Measurements from ENCODE around the gene TIMM8A. TPM values are rescaled to one million over a fixed set of nuclear protein-coding genes. Genes with fewer than 3 reads are reported as not detected.

Gene TIMM8A
- polyA plus RNA-seq, 2 of the 4 experiments (the other 2 are of a cell fraction) = 24.5 to 36.8 TPM

- CTCF ChIA-PET = no interaction called here
- ATAC-seq (no peak; a peak in 1 of 6 replicates), FAIRE-seq (no peak), DNase-seq (ENCODE audit: low read depth in 1 of 2, low spot score in 1 of 2) (no peak)
- POLR2A ChIA-PET = no interaction called here
- Histone ChIP-seq H3K4me1 (no peaks in the 10 kb centered on the region), H3K9me3 (no peaks in the 10 kb centered on the region), H3K4me3 (no peak overlapping the region), H3K27ac (no peak overlapping the region), H3K4me2 (no peak overlapping the region)
- 72% methylated on average over 7 of the region's 7 CpGs for WGBS (ENCODE audit: missing lambda C conversion rate)
- TF ChIP-seq POLR2AphosphoS2 (conservative IDR thresholded peaks at IDR 0.05; ENCODE audit: low read length) (no peak), NR3C1 (IDR thresholded peaks at IDR 0.05) (no peak), NFE2L2 (conservative IDR thresholded peaks at IDR 0.05; ENCODE audit: low read length) (no peak), HEYL (CRISPR knock-in tag; IDR thresholded peaks at IDR 0.05) (no peak), EHF (CRISPR knock-in tag; IDR thresholded peaks at IDR 0.05) (no peak), HMGXB4 (CRISPR knock-in tag; IDR thresholded peaks at IDR 0.05; ENCODE audit: borderline replicate concordance) (no peak), ZSCAN20 (CRISPR knock-in tag; IDR thresholded peaks at IDR 0.05) (no peak), CEBPB (IDR thresholded peaks at IDR 0.05) (no peak), JUN (IDR thresholded peaks at IDR 0.05) (no peak), CBX2 (IDR thresholded peaks at IDR 0.05; ENCODE audit: borderline replicate concordance, low read depth) (no peak), CBX8 (IDR thresholded peaks at IDR 0.05) (no peak), MYC (IDR thresholded peaks at IDR 0.05; ENCODE audit: borderline replicate concordance, low read length) (no peak), TP53 (CRISPR knock-in tag; IDR thresholded peaks at IDR 0.05) (no peak), CHD2 (IDR thresholded peaks at IDR 0.05; ENCODE audit: low read length, partially characterized antibody) (no peak), HOXA7 (CRISPR knock-in tag; IDR thresholded peaks at IDR 0.05) (no peak), EP300 (IDR thresholded peaks at IDR 0.05) (no peak)
- TF ChIP-seq, protein P1, sequence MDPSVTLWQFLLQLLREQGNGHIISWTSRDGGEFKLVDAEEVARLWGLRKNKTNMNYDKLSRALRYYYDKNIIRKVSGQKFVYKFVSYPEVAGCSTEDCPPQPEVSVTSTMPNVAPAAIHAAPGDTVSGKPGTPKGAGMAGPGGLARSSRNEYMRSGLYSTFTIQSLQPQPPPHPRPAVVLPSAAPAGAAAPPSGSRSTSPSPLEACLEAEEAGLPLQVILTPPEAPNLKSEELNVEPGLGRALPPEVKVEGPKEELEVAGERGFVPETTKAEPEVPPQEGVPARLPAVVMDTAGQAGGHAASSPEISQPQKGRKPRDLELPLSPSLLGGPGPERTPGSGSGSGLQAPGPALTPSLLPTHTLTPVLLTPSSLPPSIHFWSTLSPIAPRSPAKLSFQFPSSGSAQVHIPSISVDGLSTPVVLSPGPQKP (IDR thresholded peaks at IDR 0.05; ENCODE audit: low read depth, low read length) = no peak
- TF ChIP-seq, protein P2, sequence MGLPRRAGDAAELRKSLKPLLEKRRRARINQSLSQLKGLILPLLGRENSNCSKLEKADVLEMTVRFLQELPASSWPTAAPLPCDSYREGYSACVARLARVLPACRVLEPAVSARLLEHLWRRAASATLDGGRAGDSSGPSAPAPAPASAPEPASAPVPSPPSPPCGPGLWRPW (IDR thresholded peaks at IDR 0.05) = no peak
These were observed 36.6 kb upstream of the TIMM8A start for GRCh38 chrX:101385026-101385684.

- CTCF ChIA-PET = no interaction called here
- no peak for TF ChIP-seq CBX2 (IDR thresholded peaks at IDR 0.05; ENCODE audit: borderline replicate concordance, low read depth)
- no peak for TF ChIP-seq HEYL (CRISPR knock-in tag; IDR thresholded peaks at IDR 0.05)
- TF ChIP-seq NPAS2 (CRISPR knock-in tag; IDR thresholded peaks at IDR 0.05; ENCODE audit: borderline replicate concordance) = no peak
- TF ChIP-seq FOXS1 (CRISPR knock-in tag; IDR thresholded peaks at IDR 0.05) = no peak
- no peak for TF ChIP-seq KDM5A (IDR thresholded peaks at IDR 0.05)
- TF ChIP-seq BHLHE40 (IDR thresholded peaks at IDR 0.05; ENCODE audit: low read depth, low read length) = no peak
- no peak for TF ChIP-seq TP53 (CRISPR knock-in tag; IDR thresholded peaks at IDR 0.05)
- TF ChIP-seq NR3C1 (IDR thresholded peaks at IDR 0.05) = no peak
- TF ChIP-seq ZC3H11A (IDR thresholded peaks at IDR 0.05) = no peak
- TF ChIP-seq HOXB13 (CRISPR knock-in tag; IDR thresholded peaks at IDR 0.05; ENCODE audit: low read depth) = no peak
- TF ChIP-seq CEBPB (IDR thresholded peaks at IDR 0.05) = no peak
- TF ChIP-seq, protein P3, sequence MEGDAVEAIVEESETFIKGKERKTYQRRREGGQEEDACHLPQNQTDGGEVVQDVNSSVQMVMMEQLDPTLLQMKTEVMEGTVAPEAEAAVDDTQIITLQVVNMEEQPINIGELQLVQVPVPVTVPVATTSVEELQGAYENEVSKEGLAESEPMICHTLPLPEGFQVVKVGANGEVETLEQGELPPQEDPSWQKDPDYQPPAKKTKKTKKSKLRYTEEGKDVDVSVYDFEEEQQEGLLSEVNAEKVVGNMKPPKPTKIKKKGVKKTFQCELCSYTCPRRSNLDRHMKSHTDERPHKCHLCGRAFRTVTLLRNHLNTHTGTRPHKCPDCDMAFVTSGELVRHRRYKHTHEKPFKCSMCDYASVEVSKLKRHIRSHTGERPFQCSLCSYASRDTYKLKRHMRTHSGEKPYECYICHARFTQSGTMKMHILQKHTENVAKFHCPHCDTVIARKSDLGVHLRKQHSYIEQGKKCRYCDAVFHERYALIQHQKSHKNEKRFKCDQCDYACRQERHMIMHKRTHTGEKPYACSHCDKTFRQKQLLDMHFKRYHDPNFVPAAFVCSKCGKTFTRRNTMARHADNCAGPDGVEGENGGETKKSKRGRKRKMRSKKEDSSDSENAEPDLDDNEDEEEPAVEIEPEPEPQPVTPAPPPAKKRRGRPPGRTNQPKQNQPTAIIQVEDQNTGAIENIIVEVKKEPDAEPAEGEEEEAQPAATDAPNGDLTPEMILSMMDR (IDR thresholded peaks at IDR 0.05) = no peak
- no peak for ATAC-seq
- no peak for DNase-seq (ENCODE audit: low read depth in 1 of 2, low spot score in 1 of 2)
- Histone ChIP-seq H3K4me3 (no peak overlapping the region), H3K9me3 (no peaks in the 10 kb centered on the region), H3K4me1 (no peaks in the 10 kb centered on the region), H3K4me2 (no peak overlapping the region), H3K27ac (no peak overlapping the region)
- POLR2A ChIA-PET = interaction anchor here (0.6 to 0.7 kb wide), 2 partner anchors 605 to 743 kb away, joined by 3 to 4 read pairs; no protein-coding TSS in a partner anchor
- FAIRE-seq = peak; percentile 7
- WGBS (ENCODE audit: missing lambda C conversion rate) = 56% methylated on average over 4 of the region's 4 CpGs
These were observed 35.2 kb upstream of the TIMM8A start for GRCh38 chrX:101383679-101384205.
